ENCODE data around the gene EMILIN2.

EMILIN2 gene

GRCh38 chr18:2879889-2880288, 33.1 kb downstream of the EMILIN2 start:
- no peak for DNase-seq

DNA sequence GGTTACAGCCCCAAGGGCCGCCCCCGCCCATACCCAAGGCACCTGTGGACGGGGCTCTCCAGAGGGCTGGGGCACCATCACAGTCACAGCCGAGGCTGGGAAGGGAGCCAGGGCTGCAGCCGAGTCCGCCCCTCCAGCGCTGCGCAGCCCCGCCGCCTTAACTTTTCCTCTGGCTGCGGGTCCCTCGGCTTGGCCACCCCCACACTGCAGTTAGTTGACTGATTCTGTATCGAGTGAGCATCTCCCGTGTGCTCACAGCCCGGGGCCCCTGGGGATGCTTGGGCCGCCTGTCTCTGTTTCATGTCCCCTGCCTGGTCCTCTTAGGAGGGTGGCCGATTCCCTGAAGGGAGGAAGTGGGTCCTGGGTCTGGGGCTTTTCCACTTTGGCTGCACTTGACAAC, 33.7 kb downstream of the EMILIN2 start:
- no peak for DNase-seq

GRCh38 chr18:2881088-2881839, 34.5 kb downstream of the EMILIN2 start:
- no peak for DNase-seq

- DNase-seq: no peak
Measured at GRCh38 chr18:2881840-2882195, 35.0 kb downstream of the EMILIN2 start.

DNA sequence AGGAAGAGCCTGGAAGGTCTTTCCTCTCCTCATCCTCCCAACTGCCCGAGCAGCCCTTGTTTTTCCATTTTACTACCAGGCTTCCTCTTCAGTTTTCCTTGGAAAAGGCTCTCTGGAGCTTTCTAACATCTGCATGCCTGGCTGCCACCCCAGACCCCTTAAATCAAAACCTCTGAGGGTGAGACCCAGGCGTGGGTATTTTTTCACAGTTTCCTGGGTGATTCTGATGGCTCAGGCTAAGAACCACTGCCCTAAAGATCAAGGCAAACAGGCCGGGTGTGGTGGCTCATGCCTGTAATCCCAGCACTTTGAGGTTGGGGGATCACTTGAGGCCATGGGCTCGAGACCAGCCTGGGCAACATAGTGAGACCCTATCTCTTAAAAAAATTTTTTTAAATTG, 35.4 kb downstream of the EMILIN2 start:
- DNase-seq: no peak

GRCh38 chr18:2883076-2883735, 36.4 kb downstream of the EMILIN2 start:
- no peak for DNase-seq

- no peak for DNase-seq
Measured at GRCh38 chr18:2884706-2885285, 38.0 kb downstream of the EMILIN2 start.

DNA sequence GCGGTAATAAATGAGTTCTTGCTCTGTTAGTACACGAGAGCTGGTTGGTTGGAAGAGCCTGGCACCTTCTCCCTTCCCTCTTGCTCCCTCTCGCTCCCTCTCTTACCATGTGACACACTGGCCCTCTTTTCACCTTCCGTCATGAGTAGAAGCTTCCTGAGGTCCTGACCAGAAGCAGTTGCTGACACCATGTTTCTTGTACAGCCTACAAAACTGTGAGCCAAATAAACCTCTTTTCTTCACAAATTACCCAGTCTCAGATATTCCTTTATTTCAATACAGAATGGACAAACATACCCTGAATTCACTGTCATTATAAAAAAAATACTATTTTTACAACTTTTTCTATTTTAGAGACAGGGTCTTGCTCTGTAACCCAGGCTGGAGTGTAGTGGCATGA, 40.7 kb downstream of the EMILIN2 start:
- no peak for DNase-seq

- no peak for DNase-seq
Measured at GRCh38 chr18:2889761-2890192, 43.0 kb downstream of the EMILIN2 start.

DNA sequence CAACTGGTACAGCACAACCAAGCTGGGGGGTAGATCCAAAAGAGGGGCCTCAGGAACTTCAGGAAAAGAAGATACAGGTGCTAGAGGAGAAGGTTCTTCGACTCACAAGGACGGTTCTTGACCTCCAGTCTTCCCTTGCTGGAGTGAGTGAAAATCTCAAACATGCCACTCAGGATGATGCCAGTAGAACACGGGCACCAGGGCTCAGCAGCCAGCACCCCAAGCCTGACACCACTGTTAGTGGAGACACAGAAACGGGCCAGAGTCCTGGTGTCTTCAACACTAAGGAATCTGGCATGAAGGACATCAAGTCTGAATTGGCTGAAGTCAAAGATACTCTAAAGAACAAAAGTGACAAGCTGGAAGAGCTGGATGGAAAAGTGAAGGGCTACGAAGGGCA, 43.8 kb downstream of the EMILIN2 start:
- no peak for DNase-seq

DNA sequence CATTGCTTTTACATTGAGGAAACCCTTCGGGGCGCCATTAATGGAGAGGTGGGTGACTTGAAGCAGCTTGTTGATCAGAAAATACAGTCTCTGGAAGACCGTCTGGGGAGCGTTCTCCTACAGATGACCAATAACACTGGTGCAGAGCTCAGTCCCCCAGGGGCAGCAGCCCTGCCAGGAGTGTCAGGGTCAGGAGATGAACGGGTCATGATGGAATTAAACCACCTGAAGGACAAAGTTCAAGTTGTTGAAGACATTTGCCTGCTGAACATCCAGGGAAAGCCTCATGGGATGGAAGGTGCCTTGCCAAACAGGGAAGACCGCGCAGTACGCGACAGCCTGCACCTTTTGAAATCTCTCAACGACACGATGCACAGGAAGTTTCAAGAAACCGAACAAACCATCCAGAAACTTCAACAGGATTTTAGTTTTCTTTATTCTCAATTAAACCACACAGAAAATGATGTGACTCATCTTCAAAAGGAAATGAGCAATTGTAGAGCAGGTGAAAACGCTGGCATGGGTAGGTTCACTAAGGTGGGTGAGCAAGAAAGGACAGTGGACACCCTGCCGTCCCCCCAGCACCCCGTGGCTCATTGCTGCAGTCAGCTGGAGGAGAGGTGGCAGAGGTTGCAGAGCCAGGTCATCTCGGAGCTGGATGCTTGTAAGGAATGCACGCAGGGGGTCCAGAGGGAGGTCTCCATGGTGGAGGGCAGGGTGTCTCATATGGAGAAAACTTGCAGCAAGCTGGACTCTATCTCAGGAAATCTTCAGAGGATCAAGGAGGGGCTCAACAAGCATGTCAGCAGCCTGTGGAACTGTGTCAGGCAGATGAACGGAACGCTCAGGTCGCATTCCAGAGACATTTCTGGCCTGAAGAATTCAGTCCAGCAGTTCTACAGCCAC, 45.0 kb downstream of the EMILIN2 start:
- DNase-seq: no peak

DNA sequence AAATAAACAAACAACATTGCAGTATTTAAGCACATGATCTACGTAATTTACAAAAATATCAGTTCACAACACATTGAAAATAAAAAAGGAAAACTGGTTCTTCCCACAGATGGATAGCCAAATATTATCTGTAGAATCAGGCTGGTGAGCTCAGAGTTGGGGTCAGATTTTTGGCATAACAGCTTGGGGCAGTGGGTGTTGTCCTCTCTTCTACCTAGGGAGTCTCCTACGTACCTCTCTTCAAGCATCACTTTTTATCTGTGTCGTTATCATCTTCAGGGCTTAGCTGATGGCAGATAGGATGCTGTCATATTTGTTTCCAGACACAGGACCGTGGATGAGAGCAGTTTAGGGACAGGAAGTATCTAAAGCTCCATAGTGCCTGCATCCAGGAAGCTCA, 46.2 kb downstream of the EMILIN2 start:
- DNase-seq: no peak

DNA sequence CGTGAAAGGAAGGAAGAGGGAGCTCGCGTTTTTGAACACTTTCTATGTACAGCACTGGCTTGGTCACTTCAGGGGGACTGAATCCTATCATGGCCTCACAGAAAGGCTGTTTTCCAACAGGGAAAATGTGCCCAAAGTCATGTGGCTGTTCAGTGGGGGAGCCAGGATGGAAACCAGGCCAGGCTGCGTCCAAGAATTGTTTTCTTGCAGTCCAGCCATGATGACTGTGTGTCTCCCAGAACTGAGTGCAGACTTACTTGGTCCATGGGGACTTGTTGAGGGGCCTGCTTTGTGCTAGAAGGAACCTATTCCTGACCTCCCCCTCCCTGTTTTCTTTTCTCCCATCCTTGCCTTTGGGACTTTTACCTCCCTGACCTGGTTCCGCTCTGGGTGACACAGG, 46.9 kb downstream of the EMILIN2 start:
- no peak for DNase-seq

DNA sequence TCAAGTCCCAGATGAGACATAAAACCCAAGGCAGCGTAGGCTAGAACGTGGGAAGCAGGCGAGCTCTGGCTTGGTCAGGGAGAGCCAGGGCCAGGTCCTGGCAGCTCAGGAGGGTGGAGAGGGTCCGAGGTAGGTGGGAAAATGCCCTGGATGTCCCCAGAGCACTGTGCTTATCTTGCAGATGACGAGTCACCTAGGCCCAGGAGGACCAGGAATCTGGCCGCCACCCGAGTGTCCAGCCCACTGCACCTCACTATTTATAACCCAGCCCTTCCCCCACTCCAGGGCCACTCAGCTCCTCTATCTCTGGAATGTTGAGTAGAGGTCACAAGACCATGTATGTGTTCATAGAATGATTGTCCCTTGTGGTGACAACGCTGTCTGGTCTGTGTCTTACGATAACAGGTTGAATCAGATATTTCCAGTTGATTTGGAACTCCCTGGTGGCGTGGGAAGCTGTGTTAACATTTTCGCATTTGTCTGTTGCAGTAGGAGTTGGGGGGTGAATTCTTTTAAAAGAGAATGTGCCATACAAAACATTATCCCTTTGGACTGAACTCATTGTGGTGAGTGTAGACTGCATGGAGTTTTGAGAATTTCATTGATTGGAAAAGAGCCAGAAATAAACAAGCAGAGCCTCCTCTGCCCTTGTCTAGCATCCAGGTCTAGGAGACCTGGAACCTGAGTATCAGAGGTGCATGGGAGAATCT, 47.5 kb downstream of the EMILIN2 start:
- DNase-seq: no peak

DNA sequence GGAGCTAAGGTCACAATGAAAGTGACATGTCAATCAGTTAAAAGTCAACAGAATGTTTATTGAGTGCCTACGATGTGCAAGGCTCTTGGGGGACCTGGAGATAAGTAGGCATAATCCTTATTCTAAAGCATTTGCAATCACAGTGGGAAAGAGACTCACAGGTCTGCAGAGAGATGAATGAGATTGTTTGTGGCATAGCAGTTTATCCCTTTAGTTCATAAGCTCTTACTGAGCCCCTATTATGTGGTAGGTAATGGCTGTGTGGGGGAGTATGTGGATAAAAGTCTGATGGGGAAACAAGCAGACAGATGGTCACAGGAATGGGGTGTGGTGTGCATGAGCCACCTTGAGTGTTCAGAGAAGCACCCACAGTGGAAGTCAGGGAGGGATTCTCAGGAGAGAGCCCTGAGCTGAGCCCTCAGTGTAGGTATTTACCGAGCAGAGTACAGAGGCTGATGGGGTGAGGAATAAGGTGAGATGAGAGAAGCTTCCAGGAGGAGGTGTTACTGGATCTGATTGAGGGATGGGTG, 48.1 kb downstream of the EMILIN2 start:
- DNase-seq: no peak

- no peak for DNase-seq
Measured at GRCh38 chr18:2895391-2895790, 48.6 kb downstream of the EMILIN2 start.

DNA sequence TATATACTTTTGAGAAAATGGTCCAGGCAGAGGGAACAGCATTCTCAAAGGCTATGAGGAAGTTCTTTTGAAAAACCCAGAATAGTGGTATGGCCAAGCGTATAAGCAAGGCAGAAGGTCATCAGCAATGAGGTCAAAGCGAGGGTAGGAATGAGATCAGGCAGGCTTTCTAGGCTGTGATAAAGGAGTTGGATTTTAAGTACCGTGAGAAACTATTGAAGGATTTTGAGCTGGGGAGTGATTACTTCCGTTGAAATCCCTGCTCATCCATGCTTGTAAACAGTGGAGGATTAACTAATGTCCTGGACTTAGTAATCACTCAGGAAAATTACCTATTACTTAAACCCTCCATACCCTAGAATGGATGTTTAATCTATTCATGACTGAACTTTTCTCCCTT, 50.2 kb downstream of the EMILIN2 start:
- no peak for DNase-seq

GRCh38 chr18:2897448-2898185, 50.8 kb downstream of the EMILIN2 start:
- no peak for DNase-seq

DNA sequence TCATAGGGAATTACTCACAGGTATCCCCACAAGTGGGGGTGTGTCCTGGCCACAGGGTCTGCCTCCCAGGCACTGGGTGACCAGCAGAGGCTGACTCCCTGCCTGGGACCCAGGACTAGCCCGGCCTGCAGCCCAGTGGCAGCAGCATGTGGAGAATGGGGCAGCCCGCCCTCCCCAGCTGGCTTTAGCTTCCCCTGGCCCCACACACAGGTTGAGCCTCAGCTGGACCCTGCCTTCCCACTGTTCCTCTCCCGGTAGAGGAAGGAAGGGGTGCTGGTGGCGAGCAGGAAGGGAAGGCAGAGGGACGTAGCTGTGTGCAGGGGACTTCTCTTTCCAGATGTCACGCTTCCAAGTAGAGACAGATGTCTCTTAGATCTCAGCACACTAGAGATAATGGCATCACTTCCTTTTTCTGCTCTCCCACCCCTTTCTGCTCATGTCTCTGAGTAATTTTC, 51.4 kb downstream of the EMILIN2 start:
- no peak for DNase-seq

DNA sequence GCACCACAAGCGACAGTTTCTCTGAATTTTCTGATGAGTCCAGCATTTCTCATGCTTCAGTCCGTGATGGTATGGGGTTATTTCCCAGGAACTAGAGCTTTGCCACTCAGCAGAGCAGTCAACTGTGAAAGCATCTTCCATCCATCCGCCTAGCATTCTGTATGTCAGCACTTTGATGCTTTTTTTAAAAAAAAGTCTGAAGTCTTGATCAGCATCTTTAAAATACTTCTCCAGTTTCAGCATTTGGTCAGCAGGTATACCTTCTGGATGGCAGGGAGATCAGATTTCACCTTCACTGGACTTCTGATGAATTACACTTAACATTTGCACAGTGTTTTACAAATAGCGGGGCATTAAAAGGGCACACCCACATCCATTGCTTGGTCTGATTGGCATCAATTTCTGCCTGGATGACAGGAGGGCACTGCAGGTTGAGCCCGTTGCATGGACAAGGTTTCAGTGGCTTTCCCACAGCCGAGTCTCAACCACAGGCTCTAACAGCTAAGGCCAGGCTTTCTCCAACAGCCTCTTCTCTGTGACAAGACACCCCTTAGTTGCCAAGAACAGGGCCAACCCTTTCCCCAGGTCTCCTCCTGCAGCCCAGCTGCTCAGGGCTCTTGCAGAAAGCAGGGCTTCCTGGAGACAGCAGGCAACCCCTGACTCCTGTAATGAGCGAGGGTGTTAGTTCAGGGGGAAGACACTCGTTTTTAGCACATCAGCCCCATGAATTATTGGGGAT, 54.0 kb downstream of the EMILIN2 start:
- DNase-seq: no peak
